Thymus (tissue), 11 donors: ENCODE measurements around the gene ABCC6. TPM values are rescaled to one million over a fixed set of nuclear protein-coding genes. Genes with fewer than 3 reads are reported as not detected.
"Not testable (repeated sequence)": the region's sequence is repeated elsewhere in the genome, so short reads cannot be mapped to it uniquely, and the experiment has no call there.

Experiments
- DNase-seq, 9 donors: peaks; one replicate each; pipeline ENCODE4 v3.0.0-alpha.2; 2013; ENCODE audit warnings: low spot score in 9 of 9, low read depth in 6 of 9, missing footprints in 1 of 9
- H3K27ac ChIP-seq, 2 donors: one replicate each; pipeline ENCODE4 v1.5.1; 2013; ENCODE audit warnings: control low read depth in 1 of 2, low read depth in 1 of 2, low read length in 1 of 2, mild to moderate bottlenecking in 1 of 2, moderate library complexity in 1 of 2
- H3K27me3 ChIP-seq, 2 donors: one replicate each; pipeline ENCODE4 v1.5.1; 2013; ENCODE audit warnings: low read length in 1 of 2; ENCODE audit not compliant: control insufficient read depth in 2 of 2, insufficient read depth in 1 of 2
- H3K36me3 ChIP-seq, 2 donors: one replicate each; pipeline ENCODE4 v1.5.1; 2013; ENCODE audit warnings: low read length in 1 of 2, mild to moderate bottlenecking in 1 of 2, moderate library complexity in 1 of 2; ENCODE audit not compliant: control insufficient read depth in 2 of 2, insufficient read depth in 2 of 2
- H3K4me1 ChIP-seq, 2 donors: one replicate each; pipeline ENCODE4 v1.5.1; 2013; ENCODE audit warnings: low read length in 2 of 2; ENCODE audit not compliant: control insufficient read depth in 2 of 2, insufficient read depth in 2 of 2
- H3K4me3 ChIP-seq, 2 donors: one replicate each; pipeline ENCODE4 v1.5.1; 2013; ENCODE audit warnings: low read length in 2 of 2, control low read depth in 1 of 2, mild to moderate bottlenecking in 1 of 2
- H3K9me3 ChIP-seq, 2 donors: one replicate each; pipeline ENCODE4 v1.5.1; 2013; ENCODE audit warnings: low read length in 1 of 2, mild to moderate bottlenecking in 1 of 2; ENCODE audit not compliant: control insufficient read depth in 2 of 2, insufficient read depth in 1 of 2
- WGBS: extraction: QIAGEN DNeasy Blood & Tissue Kit; methylation state at CpG from one replicate; pipeline ENCODE4 v1.1.7; 2013; 5-methylcytosine and 5-hydroxymethylcytosine counted together
- polyA plus RNA-seq: library from polyadenylated mRNA; stranded (reverse); fragments of 200-250 nt; gene quantifications from one replicate; pipeline ENCODE4 v1.2.3, GENCODE V29; 2013
- total RNA-seq: library from RNA; stranded (reverse); fragments of 120-200 nt; gene quantifications from one replicate; pipeline ENCODE4 v1.2.4, GENCODE V29; 2013
- donor health status: healthy.

ABCC6 gene
- total and polyA plus RNA-seq, 2 donors: 0.09 to 0.62 TPM

GRCh38 chr16:16199428-16199827 is 23.9 kb downstream of the ABCC6 start:
- 88% methylated on average over 4 of the region's 4 CpGs for WGBS
- DNase-seq, H3K9me3 ChIP-seq, H3K36me3 ChIP-seq, H3K27me3 ChIP-seq, H3K4me3 ChIP-seq, H3K4me1 ChIP-seq, H3K27ac ChIP-seq: not testable (repeated sequence)

GRCh38 chr16:16197966-16198365 is 25.3 kb downstream of the ABCC6 start:
- 93% methylated on average over 17 of the region's 17 CpGs for WGBS

GRCh38 chr16:16197331-16197730 is 26.0 kb downstream of the ABCC6 start:
- WGBS: 69% methylated on average over 3 of the region's 3 CpGs
- no peaks in the 10 kb centered on the region for H3K36me3 ChIP-seq
- H3K4me3 ChIP-seq: no peak overlapping the region
- no peak for DNase-seq
- no peaks in the 10 kb centered on the region for H3K4me1 ChIP-seq
- H3K9me3 ChIP-seq: no peaks in the 10 kb centered on the region
- no peaks in the 10 kb centered on the region for H3K27me3 ChIP-seq
- H3K27ac ChIP-seq: no peak overlapping the region

More at GRCh38 chr16:16197966-16198365, 25.3 kb downstream of the ABCC6 start:
- Histone ChIP-seq H3K27ac (no peak overlapping the region), H3K36me3 (no peaks in the 10 kb centered on the region), H3K27me3 (no peaks in the 10 kb centered on the region), H3K9me3 (no peaks in the 10 kb centered on the region), H3K4me3 (no peak overlapping the region), H3K4me1 (no peaks in the 10 kb centered on the region)
- DNase-seq: no peak

- no peaks in the 10 kb centered on the region for H3K4me1 ChIP-seq
- no peaks in the 10 kb centered on the region for H3K27me3 ChIP-seq
- no peaks in the 10 kb centered on the region for H3K36me3 ChIP-seq
- H3K27ac ChIP-seq: no peak overlapping the region
- WGBS: 98% methylated on average over 3 of the region's 3 CpGs
- H3K9me3 ChIP-seq: no peaks in the 10 kb centered on the region
- H3K4me3 ChIP-seq: no peak overlapping the region
- no peak for DNase-seq
These were observed 27.2 kb downstream of the ABCC6 start for GRCh38 chr16:16196099-16196498.

- no peaks in the 10 kb centered on the region for H3K27me3 ChIP-seq
- no peak for DNase-seq
- H3K4me1 ChIP-seq: no peaks in the 10 kb centered on the region
- H3K36me3 ChIP-seq: no peaks in the 10 kb centered on the region
- 87% methylated on average over 7 of the region's 8 CpGs for WGBS
- H3K9me3 ChIP-seq: no peaks in the 10 kb centered on the region
- no peak overlapping the region for H3K4me3 ChIP-seq
- no peak overlapping the region for H3K27ac ChIP-seq
These were observed 31.7 kb downstream of the ABCC6 start for GRCh38 chr16:16191493-16192167.

GRCh38 chr16:16190966-16191365 is 32.3 kb downstream of the ABCC6 start:
- H3K36me3 ChIP-seq: not testable (repeated sequence)
- 98% methylated on average over 12 of the region's 12 CpGs for WGBS

GRCh38 chr16:16190546-16190945 is 32.7 kb downstream of the ABCC6 start:
- Histone ChIP-seq H3K4me3 (no peak overlapping the region), H3K36me3 (no peaks in the 10 kb centered on the region), H3K4me1 (no peaks in the 10 kb centered on the region), H3K27me3 (no peaks in the 10 kb centered on the region), H3K9me3 (no peaks in the 10 kb centered on the region), H3K27ac (no peak overlapping the region)
- WGBS: 93% methylated on average over 5 of the region's 5 CpGs
- no peak for DNase-seq

More at GRCh38 chr16:16190966-16191365, 32.3 kb downstream of the ABCC6 start:
- H3K4me1 ChIP-seq, H3K9me3 ChIP-seq, DNase-seq, H3K4me3 ChIP-seq, H3K27ac ChIP-seq, H3K27me3 ChIP-seq: not testable (repeated sequence)

GRCh38 chr16:16189842-16190241 is 33.5 kb downstream of the ABCC6 start:
- Histone ChIP-seq H3K27me3 (no peaks in the 10 kb centered on the region), H3K4me3 (no peak overlapping the region), H3K9me3 (no peaks in the 10 kb centered on the region), H3K27ac (no peak overlapping the region), H3K4me1 (no peaks in the 10 kb centered on the region), H3K36me3 (no peaks in the 10 kb centered on the region)
- no peak for DNase-seq
- 86% methylated on average over 8 of the region's 8 CpGs for WGBS

GRCh38 chr16:16188827-16189226 is 34.5 kb downstream of the ABCC6 start:
- H3K36me3 ChIP-seq: no peaks in the 10 kb centered on the region
- 95% methylated on average over 13 of the region's 13 CpGs for WGBS
- no peak for DNase-seq
- H3K4me3 ChIP-seq: no peak overlapping the region
- no peaks in the 10 kb centered on the region for H3K27me3 ChIP-seq
- H3K27ac ChIP-seq: no peak overlapping the region
- H3K4me1 ChIP-seq: no peaks in the 10 kb centered on the region
- no peaks in the 10 kb centered on the region for H3K9me3 ChIP-seq
